HuH-7 (cell line): Measurements from ENCODE around the gene NAGLU.

Source experiments
- DNase-seq: peaks from one replicate; pipeline ENCODE4 v3.0.0; 2011; ENCODE audit warnings: low spot score

Gene NAGLU

GRCh38 chr17:42565523-42566214 lies 29.6 kb downstream of the NAGLU start:
- DNase-seq = no peak

- no peak for DNase-seq
Observed at GRCh38 chr17:42566215-42566882, 30.3 kb downstream of the NAGLU start.

DNA sequence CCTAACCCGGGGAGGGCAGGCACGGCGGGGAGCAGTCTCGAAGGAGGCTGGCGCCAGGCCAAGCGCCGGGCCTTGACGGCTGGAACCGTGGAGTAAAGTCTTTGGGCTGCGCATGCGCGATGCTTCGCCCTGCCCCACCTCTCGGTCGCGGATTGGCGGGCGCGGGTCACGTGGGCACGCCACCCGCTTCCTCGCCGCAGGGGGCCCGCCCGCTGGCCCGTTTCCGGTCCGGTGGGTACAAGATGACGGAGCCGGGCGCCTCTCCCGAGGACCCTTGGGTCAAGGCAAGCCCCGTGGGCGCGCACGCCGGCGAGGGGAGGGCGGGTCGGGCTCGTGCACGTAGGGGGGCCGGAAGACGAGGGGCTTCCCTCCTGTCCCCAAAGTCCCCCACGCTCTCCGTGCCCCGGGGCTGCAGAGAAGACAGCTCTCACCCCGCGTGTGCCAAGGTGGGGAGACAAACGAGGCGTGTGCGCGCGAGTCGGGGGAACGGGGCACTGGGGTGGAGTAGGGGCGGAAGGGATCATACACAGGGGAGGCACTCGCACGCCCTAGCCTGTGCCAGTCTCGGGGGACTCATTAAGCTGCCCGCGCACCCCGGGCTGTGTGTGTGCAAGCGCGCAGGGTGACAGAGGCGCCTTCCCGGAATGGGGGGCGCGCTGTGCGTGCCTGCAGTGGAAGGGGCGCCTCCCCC lies 31.0 kb downstream of the NAGLU start, which contains the start of gene MLX:
TSS of gene MLX (plus strand) at position 218 of the 691 bp plus-strand sequence. CDS start at position 243, 25 bp downstream.
- DNase-seq = peak; percentile 100

DNA sequence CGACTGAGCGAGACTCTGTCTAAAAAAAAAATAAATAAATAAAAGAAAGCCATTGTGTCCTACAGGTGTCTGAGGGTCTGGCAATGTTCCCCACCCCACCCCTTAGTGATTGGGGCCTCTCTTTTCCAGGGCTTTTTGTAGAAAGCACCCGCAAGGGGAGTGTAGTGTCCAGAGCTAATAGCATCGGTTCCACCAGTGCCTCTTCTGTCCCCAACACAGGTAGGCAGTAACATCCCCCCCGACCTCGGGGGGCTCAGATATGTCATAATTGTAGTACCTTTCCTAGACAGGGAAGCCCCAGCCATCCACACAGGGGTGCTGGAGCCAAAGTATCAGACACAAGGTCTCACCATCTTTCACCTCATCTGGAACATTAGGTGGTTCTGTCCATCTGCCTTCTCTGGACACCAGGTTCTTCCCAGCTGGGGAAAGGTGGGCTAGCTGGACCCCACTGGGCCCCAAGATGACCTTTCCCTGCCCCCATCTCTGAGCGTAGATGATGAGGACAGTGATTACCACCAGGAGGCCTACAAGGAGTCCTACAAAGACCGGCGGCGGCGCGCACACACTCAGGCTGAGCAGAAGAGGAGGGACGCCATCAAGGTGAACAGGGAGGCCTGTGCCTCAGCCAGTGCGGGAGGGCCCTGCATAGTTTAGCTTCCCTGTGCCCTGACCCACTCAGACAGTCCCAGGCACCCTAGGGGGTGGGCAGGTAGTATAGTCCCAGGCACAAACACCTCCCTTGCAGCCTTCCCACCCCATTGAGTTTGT lies 32.5 kb downstream of the NAGLU start:
- DNase-seq = no peak

GRCh38 chr17:42571435-42572225 lies 35.6 kb downstream of the NAGLU start:
- DNase-seq = no peak

- no peak for DNase-seq
Observed at GRCh38 chr17:42573095-42573494, 37.1 kb downstream of the NAGLU start.

DNA sequence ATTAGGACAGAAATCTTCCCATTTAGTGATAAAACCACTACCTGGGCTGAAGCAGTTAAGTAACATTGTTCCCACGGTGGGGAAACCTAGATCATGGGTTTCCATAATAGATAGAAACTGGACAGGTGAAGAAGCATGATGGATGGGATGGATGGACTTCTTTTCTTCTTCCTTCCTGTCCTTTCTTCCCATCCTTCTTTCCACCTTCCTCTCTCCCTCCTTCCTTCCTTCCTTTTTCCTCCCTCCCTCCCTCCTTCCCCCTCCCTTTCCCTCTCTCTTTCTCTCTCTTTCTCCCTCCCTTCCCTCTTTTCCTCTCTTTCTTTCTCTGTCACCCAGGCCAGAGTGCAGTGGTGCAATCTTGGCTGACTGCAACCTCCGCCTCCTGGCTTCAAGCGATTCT lies 38.4 kb downstream of the NAGLU start:
- DNase-seq = no peak

- no peak for DNase-seq
Observed at GRCh38 chr17:42577140-42577531, 41.1 kb downstream of the NAGLU start.

- peak; percentile 97 for DNase-seq
Observed at GRCh38 chr17:42577532-42578281, 41.7 kb downstream of the NAGLU start, which contains the start of gene PSMC3IP. Gene PSMC3IP, minus strand, starts transcription at chr17:42577729. Its CDS starts 43 bp downstream, at chr17:42577686.

GRCh38 chr17:42578282-42578869 lies 42.3 kb downstream of the NAGLU start:
- DNase-seq = peak; percentile 93

DNA sequence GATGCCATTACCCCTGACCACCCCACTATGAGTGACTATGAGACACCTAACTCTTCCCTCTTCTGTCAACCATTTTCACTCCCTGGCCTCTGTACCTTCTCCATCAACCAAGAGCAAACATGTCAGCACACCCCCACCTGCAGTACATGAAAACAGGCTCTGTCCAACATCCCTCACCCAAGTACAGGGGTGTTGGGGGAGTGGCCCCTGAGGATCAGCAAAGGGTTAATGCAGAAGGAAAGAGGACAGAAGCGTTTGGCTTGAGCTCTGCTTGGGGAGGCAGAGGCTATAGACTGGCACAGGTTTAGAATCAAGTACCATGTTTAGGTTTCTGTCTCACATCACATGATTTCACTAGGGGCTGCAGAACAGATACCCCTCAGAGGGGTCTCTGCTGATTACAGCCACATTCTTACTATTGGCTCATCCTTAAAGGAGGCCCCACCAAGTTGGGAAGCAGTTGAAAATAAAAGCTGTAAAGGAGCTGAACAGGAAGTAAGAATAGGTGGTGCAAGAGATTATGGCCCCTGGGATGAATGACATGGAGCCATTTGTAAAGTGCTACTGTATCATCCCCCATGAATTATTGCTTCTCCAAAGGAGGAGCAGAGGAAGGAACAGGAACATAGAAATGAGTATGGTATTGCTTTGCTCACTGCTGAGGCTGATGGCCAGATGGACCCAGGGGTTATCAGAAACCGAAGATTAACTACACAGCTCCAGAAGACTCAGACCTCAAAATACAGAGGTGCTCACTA lies 43.9 kb downstream of the NAGLU start:
- no peak for DNase-seq

GRCh38 chr17:42581744-42582270 lies 45.8 kb downstream of the NAGLU start:
- DNase-seq = no peak

DNA sequence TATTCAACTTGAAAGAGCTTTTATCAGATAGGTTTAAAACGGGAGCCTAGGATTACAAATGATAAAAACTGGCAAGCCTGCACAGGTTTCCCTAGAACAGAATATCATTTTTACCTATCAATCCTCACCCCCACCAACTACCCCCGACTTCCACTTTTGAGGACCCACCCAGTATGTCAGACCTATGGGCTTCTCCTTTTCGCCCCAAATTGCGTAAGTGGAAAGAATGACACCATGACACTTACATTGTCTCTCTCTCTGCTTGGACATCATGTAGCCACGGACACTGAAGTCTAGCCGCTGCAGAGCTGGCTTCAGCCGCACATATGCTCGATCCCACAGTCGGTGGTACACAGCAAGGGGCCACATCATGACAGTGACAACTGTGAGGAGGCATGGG lies 48.8 kb downstream of the NAGLU start:
- no peak for DNase-seq

- no peak for DNase-seq
Observed at GRCh38 chr17:42585353-42585752, 49.3 kb downstream of the NAGLU start.

- DNase-seq = no peak
Observed at GRCh38 chr17:42586514-42587230, 50.6 kb downstream of the NAGLU start.

GRCh38 chr17:42590886-42591285 lies 54.8 kb downstream of the NAGLU start:
- DNase-seq = no peak

GRCh38 chr17:42591411-42591810 lies 55.4 kb downstream of the NAGLU start:
- DNase-seq = no peak
